ENCODE measurements around the gene NRP1. TPM values are rescaled to one million over a fixed set of nuclear protein-coding genes. Genes with fewer than 3 reads are reported as not detected.

NRP1 gene
- polyA plus RNA-seq, 1 experiment, result 218 TPM

DNA sequence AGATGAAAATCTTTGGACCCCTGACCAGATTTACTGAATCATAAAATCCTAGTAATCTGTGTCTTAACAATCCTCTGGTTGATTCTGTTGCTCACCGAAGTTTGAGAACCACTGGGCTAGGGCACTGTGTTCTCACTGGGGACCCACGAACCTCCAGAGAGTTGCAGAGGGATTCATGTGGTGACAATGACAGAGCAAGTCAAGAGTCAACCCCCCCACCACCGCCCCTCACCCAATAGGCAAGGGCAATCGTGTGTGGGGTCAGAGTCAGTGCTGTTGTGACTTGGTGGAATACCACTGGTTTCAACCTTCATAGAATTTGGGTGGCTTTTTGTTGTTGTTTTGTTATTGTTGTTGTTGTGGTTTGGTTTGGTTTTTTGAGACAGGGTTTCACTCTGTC is 23.5 kb upstream of the NRP1 start:
- Histone ChIP-seq H3K9me3 (ENCODE audit: control insufficient read depth, insufficient read depth, low read length) (no peaks in the 10 kb centered on the region; the same call in 1 of the 2 replicates), H3K27me3 (ENCODE audit: control insufficient read depth, insufficient read depth, low read length) (no peaks in the 10 kb centered on the region), H3K4me3 (ENCODE audit: low read depth, low read length) (no peak overlapping the region), H3K27ac (ENCODE audit: low read depth, low read length) (no peak overlapping the region)
- TF ChIP-seq, protein P1, sequence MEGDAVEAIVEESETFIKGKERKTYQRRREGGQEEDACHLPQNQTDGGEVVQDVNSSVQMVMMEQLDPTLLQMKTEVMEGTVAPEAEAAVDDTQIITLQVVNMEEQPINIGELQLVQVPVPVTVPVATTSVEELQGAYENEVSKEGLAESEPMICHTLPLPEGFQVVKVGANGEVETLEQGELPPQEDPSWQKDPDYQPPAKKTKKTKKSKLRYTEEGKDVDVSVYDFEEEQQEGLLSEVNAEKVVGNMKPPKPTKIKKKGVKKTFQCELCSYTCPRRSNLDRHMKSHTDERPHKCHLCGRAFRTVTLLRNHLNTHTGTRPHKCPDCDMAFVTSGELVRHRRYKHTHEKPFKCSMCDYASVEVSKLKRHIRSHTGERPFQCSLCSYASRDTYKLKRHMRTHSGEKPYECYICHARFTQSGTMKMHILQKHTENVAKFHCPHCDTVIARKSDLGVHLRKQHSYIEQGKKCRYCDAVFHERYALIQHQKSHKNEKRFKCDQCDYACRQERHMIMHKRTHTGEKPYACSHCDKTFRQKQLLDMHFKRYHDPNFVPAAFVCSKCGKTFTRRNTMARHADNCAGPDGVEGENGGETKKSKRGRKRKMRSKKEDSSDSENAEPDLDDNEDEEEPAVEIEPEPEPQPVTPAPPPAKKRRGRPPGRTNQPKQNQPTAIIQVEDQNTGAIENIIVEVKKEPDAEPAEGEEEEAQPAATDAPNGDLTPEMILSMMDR (IDR thresholded peaks at IDR 0.05; ENCODE audit: low read depth, low read length), result no peak
- CTCF ChIA-PET, result no interaction called here
- POLR2A ChIA-PET, result no interaction called here
- no peak for DNase-seq (ENCODE audit: low read depth, low spot score)

GRCh38 chr10:33355274-33355673 is 20.8 kb upstream of the NRP1 start:
- Histone ChIP-seq H3K27me3 (ENCODE audit: control insufficient read depth, insufficient read depth, low read length) (no peaks in the 10 kb centered on the region), H3K9me3 (ENCODE audit: control insufficient read depth, insufficient read depth, low read length) (no peaks in the 10 kb centered on the region; the same call in 1 of the 2 replicates), H3K4me3 (ENCODE audit: low read depth, low read length) (no peak overlapping the region), H3K27ac (ENCODE audit: low read depth, low read length) (no peak overlapping the region)
- POLR2A ChIA-PET, result no interaction called here
- CTCF ChIA-PET, result no interaction called here
- TF ChIP-seq, protein P1 (IDR thresholded peaks at IDR 0.05; ENCODE audit: low read depth, low read length), result no peak
- no peak for DNase-seq (ENCODE audit: low read depth, low spot score)

DNA sequence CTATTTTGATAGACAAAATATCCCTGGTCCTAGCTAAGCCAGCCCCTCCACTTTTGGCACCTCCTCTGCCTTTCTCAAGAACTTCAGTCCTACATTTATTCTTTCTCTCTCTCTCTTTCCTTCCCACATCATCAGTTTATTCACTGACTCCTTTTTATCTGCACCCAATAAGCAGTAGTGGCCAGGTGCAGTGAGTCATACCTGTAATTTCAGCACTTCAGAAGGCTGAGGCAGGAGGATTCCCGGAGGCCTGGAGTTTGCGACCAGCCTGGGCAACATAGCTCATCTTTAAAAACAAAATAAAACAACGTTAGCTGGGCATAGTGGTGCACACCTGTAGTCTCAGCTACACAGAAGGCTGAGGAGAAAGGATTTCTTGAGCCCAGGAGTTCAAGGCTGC is 19.4 kb upstream of the NRP1 start:
- ChIA-PET POLR2A (no interaction called here), CTCF (no interaction called here)
- TF ChIP-seq, protein P1 (IDR thresholded peaks at IDR 0.05; ENCODE audit: low read depth, low read length), result no peak
- H3K4me3 ChIP-seq (ENCODE audit: low read depth, low read length), result no peak overlapping the region
- H3K9me3 ChIP-seq (ENCODE audit: control insufficient read depth, insufficient read depth, low read length), result no peaks in the 10 kb centered on the region; the same call in 1 of the 2 replicates
- no peak for DNase-seq (ENCODE audit: low read depth, low spot score)
- H3K27me3 ChIP-seq (ENCODE audit: control insufficient read depth, insufficient read depth, low read length), result no peaks in the 10 kb centered on the region
- H3K27ac ChIP-seq (ENCODE audit: low read depth, low read length), result no peak overlapping the region

GRCh38 chr10:33353334-33353733 is 18.9 kb upstream of the NRP1 start:
- H3K27ac ChIP-seq (ENCODE audit: low read depth, low read length), result no peak overlapping the region
- no peak overlapping the region for H3K4me3 ChIP-seq (ENCODE audit: low read depth, low read length)
- no peaks in the 10 kb centered on the region for H3K27me3 ChIP-seq (ENCODE audit: control insufficient read depth, insufficient read depth, low read length)
- ChIA-PET POLR2A (no interaction called here), CTCF (no interaction called here)
- H3K9me3 ChIP-seq (ENCODE audit: control insufficient read depth, insufficient read depth, low read length), result no peaks in the 10 kb centered on the region; the same call in 1 of the 2 replicates
- no peak for DNase-seq (ENCODE audit: low read depth, low spot score)
- TF ChIP-seq, protein P1 (IDR thresholded peaks at IDR 0.05; ENCODE audit: low read depth, low read length), result no peak

DNA sequence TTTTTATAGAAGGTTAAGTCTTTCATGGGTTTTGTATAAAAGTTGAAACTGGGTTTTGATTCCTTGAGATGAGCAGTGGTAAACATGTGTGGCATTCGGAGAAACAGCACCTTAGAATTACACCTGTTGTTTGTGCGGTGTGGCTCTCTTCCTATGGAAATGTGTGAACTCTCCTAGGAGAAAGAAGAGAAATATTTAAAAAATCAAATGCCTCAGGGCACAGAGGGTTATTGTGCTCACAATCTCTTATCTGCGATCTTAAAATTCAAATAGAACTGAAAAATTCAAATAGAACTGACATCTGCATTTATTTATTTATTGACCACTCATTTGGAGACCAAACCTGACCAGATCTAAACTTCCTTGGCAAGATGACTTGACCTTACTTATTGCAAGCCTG is 18.1 kb upstream of the NRP1 start:
- no peaks in the 10 kb centered on the region for H3K27me3 ChIP-seq (ENCODE audit: control insufficient read depth, insufficient read depth, low read length)
- H3K27ac ChIP-seq (ENCODE audit: low read depth, low read length), result no peak overlapping the region
- DNase-seq (ENCODE audit: low read depth, low spot score), result no peak
- ChIA-PET POLR2A (no interaction called here), CTCF (no interaction called here)
- H3K4me3 ChIP-seq (ENCODE audit: low read depth, low read length), result no peak overlapping the region
- no peaks in the 10 kb centered on the region; the same call in 1 of the 2 replicates for H3K9me3 ChIP-seq (ENCODE audit: control insufficient read depth, insufficient read depth, low read length)
- TF ChIP-seq, protein P1 (IDR thresholded peaks at IDR 0.05; ENCODE audit: low read depth, low read length), result no peak

Measured in AG04450 (cell line).